Upper lobe of right lung (tissue), 1 donor: ENCODE data around the gene POLR3B. TPM values are rescaled to one million over a fixed set of nuclear protein-coding genes. Genes with fewer than 3 reads are reported as not detected.
"Not testable (repeated sequence)": the region's sequence is repeated elsewhere in the genome, so short reads cannot be mapped to it uniquely, and the experiment has no call there.

Experiments used
- ATAC-seq: fragments of 200-7000 bp; cut with Tn5 transposase; one replicate; pipeline ENCODE4 v1.9.1; 2020; ENCODE audit warnings: mild to moderate bottlenecking, moderate library complexity
- DNase-seq: peaks from one replicate; pipeline ENCODE4 v3.0.0-alpha.2; 2020
- H3K27ac ChIP-seq: fragments of 200-600 bp; one replicate; pipeline ENCODE4 v1.8.0; 2022
- H3K27me3 ChIP-seq: fragments of 200-600 bp; one replicate; pipeline ENCODE4 v1.8.0; 2022; ENCODE audit warnings: mild to moderate bottlenecking
- H3K36me3 ChIP-seq: fragments of 200-600 bp; one replicate; pipeline ENCODE4 v1.8.0; 2022
- H3K4me1 ChIP-seq: fragments of 200-600 bp; one replicate; pipeline ENCODE4 v1.8.0; 2022
- H3K4me3 ChIP-seq: fragments of 200-600 bp; one replicate; pipeline ENCODE4 v1.8.0; 2022; ENCODE audit warnings: mild to moderate bottlenecking
- H3K9me3 ChIP-seq: fragments of 200-600 bp; one replicate; pipeline ENCODE4 v1.8.0; 2022
- intact Hi-C: fragments of 100-400 bp; cut with DNase I; formaldehyde crosslinking; loops from one replicate; pipeline ENCODE4 v1.11.0; 2022
- total RNA-seq: library from RNA; stranded (reverse); fragmentation: NEBNext Ultra II Directional; extraction: Animal tissue kit (Norgen Biotek cat#: 25700); gene quantifications from one replicate; pipeline ENCODE4 v1.2.1, GENCODE V29; 2021
- TF ChIP-seq, protein P1 (sequence below): fragments of 200-600 bp; IDR thresholded peaks from one replicate; pipeline ENCODE4 v1.8.0; 2022; ENCODE audit warnings: antibody characterized with exemption
- donor health status: DM: no; HTN: yes; CAD: no; lungs with severe emphysema.

POLR3B gene
- total RNA-seq, 1 donor from 2014 or later, result 11.3 TPM

DNA sequence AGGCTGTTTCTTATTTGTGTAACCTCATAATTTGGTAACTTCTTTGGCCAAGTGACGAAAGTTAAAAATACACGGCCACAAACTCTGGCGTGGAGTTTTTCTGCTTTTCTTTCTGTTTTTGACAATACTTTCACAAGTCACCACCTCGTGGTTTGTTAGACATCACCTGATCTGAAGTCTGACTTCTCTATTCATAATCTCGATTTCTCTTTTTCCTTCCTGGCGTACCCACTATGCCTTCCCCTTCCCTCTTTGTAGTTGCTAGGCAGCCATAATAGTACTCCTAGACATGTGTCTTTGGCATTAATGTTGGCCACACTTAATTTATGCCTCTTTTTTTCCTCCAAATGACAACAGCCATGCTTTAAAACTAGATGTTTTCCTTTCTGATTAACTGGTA lies 97.6 kb downstream of the POLR3B start:
- TF ChIP-seq, protein P1, sequence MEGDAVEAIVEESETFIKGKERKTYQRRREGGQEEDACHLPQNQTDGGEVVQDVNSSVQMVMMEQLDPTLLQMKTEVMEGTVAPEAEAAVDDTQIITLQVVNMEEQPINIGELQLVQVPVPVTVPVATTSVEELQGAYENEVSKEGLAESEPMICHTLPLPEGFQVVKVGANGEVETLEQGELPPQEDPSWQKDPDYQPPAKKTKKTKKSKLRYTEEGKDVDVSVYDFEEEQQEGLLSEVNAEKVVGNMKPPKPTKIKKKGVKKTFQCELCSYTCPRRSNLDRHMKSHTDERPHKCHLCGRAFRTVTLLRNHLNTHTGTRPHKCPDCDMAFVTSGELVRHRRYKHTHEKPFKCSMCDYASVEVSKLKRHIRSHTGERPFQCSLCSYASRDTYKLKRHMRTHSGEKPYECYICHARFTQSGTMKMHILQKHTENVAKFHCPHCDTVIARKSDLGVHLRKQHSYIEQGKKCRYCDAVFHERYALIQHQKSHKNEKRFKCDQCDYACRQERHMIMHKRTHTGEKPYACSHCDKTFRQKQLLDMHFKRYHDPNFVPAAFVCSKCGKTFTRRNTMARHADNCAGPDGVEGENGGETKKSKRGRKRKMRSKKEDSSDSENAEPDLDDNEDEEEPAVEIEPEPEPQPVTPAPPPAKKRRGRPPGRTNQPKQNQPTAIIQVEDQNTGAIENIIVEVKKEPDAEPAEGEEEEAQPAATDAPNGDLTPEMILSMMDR, result no peak
- Histone ChIP-seq H3K36me3 (peaks cover 26% of the 10 kb centered on the region), H3K27ac (no peak overlapping the region), H3K4me1 (no peaks in the 10 kb centered on the region), H3K27me3 (no peaks in the 10 kb centered on the region), H3K4me3 (no peak overlapping the region), H3K9me3 (no peaks in the 10 kb centered on the region)
- ATAC-seq (peak; percentile 85), DNase-seq (no peak)
- intact Hi-C loops, result no loop called here

DNA sequence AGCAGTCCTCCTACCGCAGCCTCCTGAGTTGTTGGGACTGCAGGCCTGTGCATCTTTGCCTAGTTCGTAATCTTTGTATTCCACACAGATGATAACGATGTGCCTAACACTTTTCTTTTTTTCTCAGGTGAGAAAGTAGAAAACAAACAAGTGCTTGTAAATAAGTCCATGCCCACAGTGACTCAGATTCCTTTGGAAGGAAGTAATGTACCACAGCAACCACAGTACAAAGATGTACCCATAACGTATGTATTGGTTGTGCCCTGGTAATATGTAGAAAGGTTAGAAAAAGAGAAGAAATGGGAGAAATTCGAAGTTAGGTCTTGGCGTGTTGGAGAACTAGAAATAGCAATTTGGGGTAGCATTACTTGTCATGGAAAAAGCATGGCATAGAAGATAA lies 101.6 kb downstream of the POLR3B start:
- DNase-seq (no peak), ATAC-seq (no peak)
- no peaks in the 10 kb centered on the region for H3K9me3 ChIP-seq
- no peak overlapping the region for H3K27ac ChIP-seq
- no peaks in the 10 kb centered on the region for H3K4me1 ChIP-seq
- no peak overlapping the region for H3K4me3 ChIP-seq
- intact Hi-C loops, result no loop called here
- H3K36me3 ChIP-seq, result peaks cover 35% of the 10 kb centered on the region
- TF ChIP-seq, protein P1, result no peak
- H3K27me3 ChIP-seq, result no peaks in the 10 kb centered on the region

DNA sequence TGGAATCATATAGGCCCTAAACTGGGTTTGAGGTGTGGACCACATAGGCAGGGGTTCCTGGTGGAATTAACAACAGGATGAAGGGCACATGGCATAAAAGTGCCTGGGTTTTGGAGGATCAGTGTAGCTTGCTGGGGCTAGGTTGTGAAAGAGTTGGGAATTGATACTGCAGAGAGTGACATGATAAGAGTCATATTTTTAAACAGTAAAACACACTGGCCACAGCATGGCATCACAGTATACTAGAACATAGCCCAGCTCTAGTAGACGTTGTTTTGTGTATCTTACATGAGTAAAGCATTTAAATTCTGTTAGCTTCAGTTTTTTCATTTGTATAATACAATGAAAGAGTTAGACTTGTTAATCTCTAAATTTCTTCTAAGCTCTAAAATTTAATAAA lies 102.0 kb downstream of the POLR3B start:
- H3K36me3 ChIP-seq, result peaks cover 35% of the 10 kb centered on the region

DNA sequence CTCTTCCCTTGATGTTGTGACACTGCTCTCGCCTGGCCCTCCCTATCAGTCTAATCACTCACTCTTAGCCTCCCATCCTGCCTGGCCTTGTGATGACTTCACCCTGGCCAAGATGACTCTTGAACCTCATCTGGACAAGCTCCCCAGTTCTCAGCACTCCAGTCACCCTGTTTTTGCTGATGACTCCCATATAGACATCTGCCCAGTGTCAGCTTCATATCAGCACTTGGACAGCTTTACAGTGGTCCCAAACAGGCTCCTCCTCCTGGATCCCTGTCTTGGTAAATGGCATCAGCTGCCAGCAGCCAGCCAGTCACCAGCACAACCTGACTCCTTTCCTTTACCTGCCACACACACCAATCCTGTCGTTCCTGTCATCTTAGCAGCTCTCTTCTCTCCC lies 104.2 kb downstream of the POLR3B start:
- Histone ChIP-seq H3K36me3 (peaks cover 38% of the 10 kb centered on the region), H3K27me3 (no peaks in the 10 kb centered on the region), H3K4me3 (no peak overlapping the region), H3K9me3 (no peaks in the 10 kb centered on the region), H3K27ac (no peak overlapping the region), H3K4me1 (no peaks in the 10 kb centered on the region)
- ATAC-seq (no peak), DNase-seq (no peak)
- intact Hi-C loops, result no loop called here
- TF ChIP-seq, protein P1, result no peak

More for the DNA sequence above, 102.0 kb downstream of the POLR3B start:
- no peak overlapping the region for H3K4me3 ChIP-seq
- DNase-seq, result no peak
- H3K27me3 ChIP-seq, result no peaks in the 10 kb centered on the region
- ATAC-seq, result no peak
- H3K4me1 ChIP-seq, result no peaks in the 10 kb centered on the region
- H3K9me3 ChIP-seq, result no peaks in the 10 kb centered on the region
- intact Hi-C loops, result no loop called here
- TF ChIP-seq, protein P1, result no peak
- H3K27ac ChIP-seq, result no peak overlapping the region

DNA sequence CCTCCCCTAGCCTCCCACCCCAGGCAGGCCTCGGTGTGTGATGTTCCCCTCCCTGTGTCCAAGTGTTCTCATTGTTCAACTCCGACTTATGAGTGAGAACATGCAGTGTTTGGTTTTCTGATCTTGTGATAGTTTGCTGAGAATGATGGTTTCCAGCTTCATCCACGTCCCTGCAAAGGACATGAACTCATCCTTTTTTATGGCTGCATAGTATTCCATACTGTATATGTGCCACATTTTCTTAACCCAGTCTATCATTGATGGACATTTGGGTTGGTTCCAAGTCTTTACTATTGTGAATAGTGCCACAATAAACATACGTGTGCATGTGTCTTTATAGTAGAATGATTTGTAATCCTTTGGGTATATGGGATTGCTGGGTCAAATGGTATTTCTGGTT lies 108.1 kb downstream of the POLR3B start:
- DNase-seq, ATAC-seq: not testable (repeated sequence)

DNA sequence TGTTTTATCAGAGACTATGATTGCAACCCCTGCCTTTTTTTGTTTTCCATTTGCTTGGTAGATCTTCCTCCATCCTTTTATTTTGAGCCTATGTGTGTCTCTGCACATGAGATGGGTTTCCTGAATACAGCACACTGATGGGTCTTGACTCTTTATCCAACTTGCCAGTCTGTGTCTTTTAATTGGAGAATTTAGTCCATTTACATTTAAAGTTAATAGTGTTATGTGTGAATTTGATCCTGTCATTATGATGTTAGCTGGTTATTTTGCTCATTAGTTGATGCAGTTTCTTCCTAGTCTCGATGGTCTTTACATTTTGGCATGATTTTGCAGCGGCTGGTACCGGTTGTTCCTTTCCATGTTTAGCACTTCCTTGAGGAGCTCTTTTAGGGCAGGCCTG lies 118.1 kb downstream of the POLR3B start:
- intact Hi-C loops, result not testable (repeated sequence)

More for the DNA sequence above, 108.1 kb downstream of the POLR3B start:
- H3K9me3 ChIP-seq, H3K4me3 ChIP-seq, H3K27ac ChIP-seq, intact Hi-C loops, H3K4me1 ChIP-seq, H3K27me3 ChIP-seq: not testable (repeated sequence)
- peaks cover 14% of the 10 kb centered on the region for H3K36me3 ChIP-seq

DNA sequence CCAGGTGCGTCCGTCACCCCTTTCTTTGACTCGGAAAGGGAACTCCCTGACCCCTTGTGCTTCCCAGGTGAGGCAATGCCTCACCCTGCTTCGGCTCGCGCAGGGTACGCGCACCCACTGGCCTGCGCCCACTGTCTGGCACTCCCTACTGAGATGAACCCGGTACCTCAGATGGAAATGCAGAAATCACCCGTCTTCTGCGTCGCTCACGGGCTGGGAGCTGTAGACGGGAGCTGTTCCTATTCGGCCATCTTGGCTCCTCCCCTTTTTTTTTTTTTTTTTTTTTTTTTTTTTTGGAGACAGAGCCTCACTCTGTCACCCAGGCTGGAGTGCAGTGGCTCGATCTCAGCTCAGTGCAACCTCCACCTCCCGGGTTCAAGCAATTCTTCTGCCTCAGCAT lies 120.1 kb downstream of the POLR3B start:
- ATAC-seq, H3K4me1 ChIP-seq, H3K36me3 ChIP-seq, H3K27me3 ChIP-seq, H3K27ac ChIP-seq, intact Hi-C loops, H3K9me3 ChIP-seq, DNase-seq, H3K4me3 ChIP-seq: not testable (repeated sequence)

More for the DNA sequence above, 118.1 kb downstream of the POLR3B start:
- not testable (repeated sequence) for H3K4me3 ChIP-seq, H3K36me3 ChIP-seq, H3K4me1 ChIP-seq, H3K27me3 ChIP-seq, H3K27ac ChIP-seq, H3K9me3 ChIP-seq, DNase-seq, ATAC-seq
